ENCODE measurements around the gene ANKRD22. TPM values are rescaled to one million over a fixed set of nuclear protein-coding genes. Genes with fewer than 3 reads are reported as not detected.

The ANKRD22 gene
- total RNA-seq, 1 experiment from 2014 or later = 4.9 TPM

DNA sequence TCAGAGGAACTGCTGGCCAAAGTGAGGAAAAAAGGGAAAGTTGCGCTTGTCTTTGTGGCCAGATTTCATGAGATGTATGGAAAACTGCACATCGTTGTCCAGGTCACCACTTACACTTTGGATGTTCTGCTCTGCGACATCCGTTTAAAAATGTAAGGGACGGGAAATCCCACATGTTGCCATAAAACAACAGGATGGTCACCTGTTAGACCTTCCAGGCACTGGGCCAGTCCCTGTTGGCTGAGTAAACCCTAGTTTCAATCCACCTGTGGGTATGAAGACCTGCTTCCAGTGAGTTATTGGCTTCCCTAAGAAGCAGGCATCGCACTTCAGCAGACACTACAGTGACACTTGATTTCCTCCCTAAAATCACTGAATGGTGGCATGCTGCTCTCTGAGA, 25.7 kb upstream of the ANKRD22 start:
- no TSS peak for BruUV-seq (replicated peaks)
- no peak overlapping the region for H3K27ac ChIP-seq
- no peaks in the 10 kb centered on the region for H3K27me3 ChIP-seq (ENCODE audit: insufficient read depth, low read depth)
- no peaks in the 10 kb centered on the region for H3K9me2 ChIP-seq (ENCODE audit: insufficient read depth)
- DNase-seq = no peak
- no peak overlapping the region for H3K4me3 ChIP-seq
- H4K20me1 ChIP-seq (ENCODE audit: insufficient read depth) = no peaks in the 10 kb centered on the region
- TF ChIP-seq EZH2 (IDR thresholded peaks at IDR 0.05; ENCODE audit: low read depth) = no peak
- TF ChIP-seq, protein P1, sequence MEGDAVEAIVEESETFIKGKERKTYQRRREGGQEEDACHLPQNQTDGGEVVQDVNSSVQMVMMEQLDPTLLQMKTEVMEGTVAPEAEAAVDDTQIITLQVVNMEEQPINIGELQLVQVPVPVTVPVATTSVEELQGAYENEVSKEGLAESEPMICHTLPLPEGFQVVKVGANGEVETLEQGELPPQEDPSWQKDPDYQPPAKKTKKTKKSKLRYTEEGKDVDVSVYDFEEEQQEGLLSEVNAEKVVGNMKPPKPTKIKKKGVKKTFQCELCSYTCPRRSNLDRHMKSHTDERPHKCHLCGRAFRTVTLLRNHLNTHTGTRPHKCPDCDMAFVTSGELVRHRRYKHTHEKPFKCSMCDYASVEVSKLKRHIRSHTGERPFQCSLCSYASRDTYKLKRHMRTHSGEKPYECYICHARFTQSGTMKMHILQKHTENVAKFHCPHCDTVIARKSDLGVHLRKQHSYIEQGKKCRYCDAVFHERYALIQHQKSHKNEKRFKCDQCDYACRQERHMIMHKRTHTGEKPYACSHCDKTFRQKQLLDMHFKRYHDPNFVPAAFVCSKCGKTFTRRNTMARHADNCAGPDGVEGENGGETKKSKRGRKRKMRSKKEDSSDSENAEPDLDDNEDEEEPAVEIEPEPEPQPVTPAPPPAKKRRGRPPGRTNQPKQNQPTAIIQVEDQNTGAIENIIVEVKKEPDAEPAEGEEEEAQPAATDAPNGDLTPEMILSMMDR (conservative IDR thresholded peaks at IDR 0.05) = no peak
- no peak overlapping the region for H3K4me2 ChIP-seq
- intact Hi-C loops (cut with micrococcal nuclease; ENCODE audit: unreplicated experiment) = no loop called here
- ChIA-PET CTCF (no interaction called here), POLR2A (ENCODE audit: unreplicated experiment) (no interaction called here)
- no peak overlapping the region for H2AFZ ChIP-seq
- peaks cover 16% of the 10 kb centered on the region; the same call in 1 of the 2 replicates for H3F3A ChIP-seq (ENCODE audit: insufficient read depth, low read depth)
- no peaks in the 10 kb centered on the region for H3K9me3 ChIP-seq (ENCODE audit: insufficient read depth, low read depth)
- H3K79me2 ChIP-seq (ENCODE audit: low read depth) = peaks cover 13% of the 10 kb centered on the region
- H3K4me1 ChIP-seq (replicated peaks; ENCODE audit: insufficient read depth) = peaks cover 6% of the 10 kb centered on the region
- no peaks in the 10 kb centered on the region for H3K36me3 ChIP-seq (ENCODE audit: low read depth)

DNA sequence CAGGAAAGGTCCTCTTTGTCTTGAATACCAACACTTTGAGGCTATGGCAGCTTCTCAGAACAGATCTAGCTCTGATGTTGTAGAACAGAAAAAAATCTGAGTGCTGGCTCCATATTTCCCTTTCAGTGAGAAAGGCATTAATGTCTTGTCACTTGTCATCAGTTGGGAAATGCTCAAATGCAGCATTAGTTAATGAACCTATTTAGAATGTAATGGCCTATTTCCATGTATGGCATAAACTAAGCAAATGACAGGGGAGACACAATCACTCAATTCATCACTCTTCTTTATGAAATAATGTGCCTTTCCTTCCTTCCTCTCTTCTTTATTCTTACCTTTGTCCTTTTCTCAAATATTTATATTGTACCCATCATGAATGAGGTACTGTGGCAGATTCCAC, 23.4 kb upstream of the ANKRD22 start:
- ChIA-PET POLR2A (ENCODE audit: unreplicated experiment) (no interaction called here), CTCF (no interaction called here)
- no peaks in the 10 kb centered on the region for H3K79me2 ChIP-seq (ENCODE audit: low read depth)
- H3K27ac ChIP-seq = no peak overlapping the region
- no peaks in the 10 kb centered on the region for H3K36me3 ChIP-seq (ENCODE audit: low read depth)
- H3K27me3 ChIP-seq (ENCODE audit: insufficient read depth, low read depth) = no peaks in the 10 kb centered on the region
- no TSS peak for BruUV-seq (replicated peaks)
- H3K4me2 ChIP-seq = no peak overlapping the region
- no peak for DNase-seq
- H3K4me3 ChIP-seq = no peak overlapping the region
- H3F3A ChIP-seq (ENCODE audit: insufficient read depth, low read depth) = peaks cover 5% of the 10 kb centered on the region; the same call in 1 of the 2 replicates
- H3K9me3 ChIP-seq (ENCODE audit: insufficient read depth, low read depth) = no peaks in the 10 kb centered on the region
- no peaks in the 10 kb centered on the region for H3K4me1 ChIP-seq (replicated peaks; ENCODE audit: insufficient read depth)
- intact Hi-C loops (cut with micrococcal nuclease; ENCODE audit: unreplicated experiment) = no loop called here
- H3K9me2 ChIP-seq (ENCODE audit: insufficient read depth) = no peaks in the 10 kb centered on the region
- TF ChIP-seq, protein P1 (conservative IDR thresholded peaks at IDR 0.05) = no peak
- TF ChIP-seq EZH2 (IDR thresholded peaks at IDR 0.05; ENCODE audit: low read depth) = no peak
- no peak overlapping the region for H2AFZ ChIP-seq
- H4K20me1 ChIP-seq (ENCODE audit: insufficient read depth) = no peaks in the 10 kb centered on the region

DNA sequence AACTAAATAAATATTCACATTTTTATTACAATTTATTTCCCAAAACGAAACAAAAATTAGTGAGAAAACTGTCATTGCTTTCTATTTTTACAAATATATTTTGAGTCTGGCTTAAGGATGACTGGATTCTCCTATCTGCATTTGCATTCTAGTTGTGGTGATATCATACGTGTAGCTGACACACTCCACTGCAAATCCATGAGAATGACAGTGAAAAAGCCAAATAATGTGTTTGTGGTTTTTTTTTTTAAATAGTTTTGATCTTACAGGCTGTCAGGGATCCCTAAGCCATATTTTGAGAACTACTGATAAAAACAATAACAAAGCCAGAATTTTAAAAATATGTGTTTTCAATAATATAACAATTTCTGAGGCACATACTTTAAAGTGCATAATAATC, 22.6 kb upstream of the ANKRD22 start:
- Histone ChIP-seq H2AFZ (no peak overlapping the region), H3K9me3 (ENCODE audit: insufficient read depth, low read depth) (no peaks in the 10 kb centered on the region), H3K27ac (no peak overlapping the region), H3K4me1 (replicated peaks; ENCODE audit: insufficient read depth) (no peaks in the 10 kb centered on the region), H4K20me1 (ENCODE audit: insufficient read depth) (no peaks in the 10 kb centered on the region), H3K4me3 (no peak overlapping the region), H3K9me2 (ENCODE audit: insufficient read depth) (no peaks in the 10 kb centered on the region), H3K27me3 (ENCODE audit: insufficient read depth, low read depth) (no peaks in the 10 kb centered on the region), H3K4me2 (no peak overlapping the region), H3K79me2 (ENCODE audit: low read depth) (no peaks in the 10 kb centered on the region), H3F3A (ENCODE audit: insufficient read depth, low read depth) (no peaks in the 10 kb centered on the region), H3K36me3 (ENCODE audit: low read depth) (no peaks in the 10 kb centered on the region)
- intact Hi-C loops (cut with micrococcal nuclease; ENCODE audit: unreplicated experiment) = no loop called here
- no TSS peak for BruUV-seq (replicated peaks)
- no peak for TF ChIP-seq EZH2 (IDR thresholded peaks at IDR 0.05; ENCODE audit: low read depth)
- TF ChIP-seq, protein P1 (conservative IDR thresholded peaks at IDR 0.05) = no peak
- DNase-seq = no peak
- CTCF ChIA-PET = interaction anchor here (0.6 kb wide), 1 partner anchor 51 kb away, joined by 20 read pairs; no protein-coding TSS in a partner anchor
- POLR2A ChIA-PET (ENCODE audit: unreplicated experiment) = no interaction called here

Data from PC-9 (cell line).